Endothelial cell of umbilical vein (primary cell): ENCODE data around the gene MAP4K4. TPM values are rescaled to one million over a fixed set of nuclear protein-coding genes. Genes with fewer than 3 reads are reported as not detected.

Source experiments
- BruUV-seq: library from RNA; stranded (reverse); fragments of 400-500 nt; replicated peaks from 2 replicates; lab custom pipeline; 2021; lab: Mats Ljungman, UMichigan
- CTCF ChIA-PET: fragments of 300-600, 350-600 bp; sonication (Branson Sonifier 250); formaldehyde crosslinking; loops from one replicate; lab custom pipeline; 2021; ENCODE audit warnings: antibody characterized with exemption, inconsistent platforms; lab: Charles Lee
- POLR2A ChIA-PET: fragments of 300-600, 350-600 bp; sonication (Branson Sonifier 250); formaldehyde crosslinking; loops from one replicate; lab custom pipeline; 2021; ENCODE audit warnings: antibody characterized with exemption, inconsistent platforms; lab: Charles Lee
- DNase-seq: peaks from one replicate; pipeline ENCODE4 v3.0.0-alpha.2; 2011; ENCODE audit warnings: low read depth, low spot score
- FAIRE-seq: peaks from 2 replicates; lab custom pipeline; 2011; peaks lifted over from hg19 to GRCh38; lab: Jason Lieb, UNC
- H2AFZ ChIP-seq: 2 replicates; pipeline ENCODE4 v1.6.0; 2012; ENCODE audit warnings: low read depth, low read length, control low read depth, inconsistent platforms
- H3K27ac ChIP-seq: 2 replicates; pipeline ENCODE4 v1.5.1; 2011; ENCODE audit warnings: low read depth, mild to moderate bottlenecking, control low read depth, low read length, moderate library complexity; ENCODE audit not compliant: insufficient read depth
- H3K27me3 ChIP-seq, 2 experiments: 2 replicates each; pipeline versions ENCODE4 v1.6.0 to v1.6.1; 2011; ENCODE audit warnings: low read length in 2 of 2, mixed read lengths in 1 of 2; ENCODE audit not compliant: control insufficient read depth in 2 of 2, insufficient read depth in 2 of 2
- H3K36me3 ChIP-seq, 2 experiments: 2 replicates in 1 of 2; 3 replicates in 1 of 2; pipeline ENCODE4 v1.5.1; 2011; ENCODE audit warnings: low read length in 2 of 2, mild to moderate bottlenecking in 1 of 2, moderate library complexity in 1 of 2; ENCODE audit not compliant: control insufficient read depth in 2 of 2, insufficient read depth in 2 of 2; ENCODE audit errors: extremely low read depth in 1 of 2
- H3K4me1 ChIP-seq: 3 replicates; pipeline ENCODE4 v1.5.1; 2011; ENCODE audit warnings: mild to moderate bottlenecking, low read length; ENCODE audit not compliant: control insufficient read depth, insufficient read depth; ENCODE audit errors: extremely low read depth
- H3K4me2 ChIP-seq: 2 replicates; pipeline ENCODE4 v1.6.1; 2011; ENCODE audit warnings: low read length, control low read depth, mixed read lengths; ENCODE audit not compliant: insufficient read depth
- H3K4me3 ChIP-seq, 3 experiments: fragments of 200-600 bp in 1 of 3; sonication (generic), shearing (Covaris generic) in 1 of 3; replicated peaks in 1 of 3; 2 replicates each; pipeline ENCODE4 v1.5.1; 2011 to 2016; ENCODE audit warnings: control low read depth in 3 of 3, low read length in 3 of 3, mild to moderate bottlenecking in 2 of 3, inconsistent platforms in 1 of 3, low read depth in 1 of 3, moderate library complexity in 1 of 3; ENCODE audit not compliant: insufficient read depth in 1 of 3
- H3K79me2 ChIP-seq: 2 replicates; pipeline ENCODE4 v1.6.0; 2012; ENCODE audit warnings: low read length, inconsistent platforms; ENCODE audit not compliant: control insufficient read depth, insufficient read depth
- H3K9ac ChIP-seq: replicated peaks from 2 replicates; pipeline ENCODE3; 2011; ENCODE audit warnings: low read length, control low read depth; ENCODE audit not compliant: insufficient read depth; ENCODE audit errors: extremely low read depth
- H3K9me1 ChIP-seq: replicated peaks from 3 replicates; pipeline ENCODE4 v1.6.0; 2011; ENCODE audit warnings: mild to moderate bottlenecking, low read length; ENCODE audit not compliant: control insufficient read depth, insufficient read depth; ENCODE audit errors: extremely low read depth
- H3K9me3 ChIP-seq: replicated peaks from 2 replicates; pipeline ENCODE4 v1.5.1; 2012; ENCODE audit warnings: low read length, inconsistent platforms; ENCODE audit not compliant: control insufficient read depth, insufficient read depth
- H4K20me1 ChIP-seq: replicated peaks from 2 replicates; pipeline ENCODE3; 2011; ENCODE audit warnings: mild to moderate bottlenecking, low read length; ENCODE audit not compliant: control insufficient read depth, insufficient read depth; ENCODE audit errors: extremely low read depth
- CTCF ChIP-seq, 2 donors: IDR thresholded peaks; 1 replicate in 1 of 2; 2 replicates in 1 of 2; pipeline ENCODE4 v1.5.1; 2011; ENCODE audit warnings: low read length in 2 of 2, mild to moderate bottlenecking in 2 of 2, moderate library complexity in 2 of 2, control low read depth in 1 of 2, inconsistent platforms in 1 of 2, low read depth in 1 of 2; ENCODE audit not compliant: insufficient read depth in 1 of 2; ENCODE audit errors: extremely low read depth in 1 of 2
- EZH2 ChIP-seq: IDR thresholded peaks from 2 replicates; pipeline ENCODE4 v1.6.1; 2012; ENCODE audit warnings: borderline replicate concordance, low read depth, mild to moderate bottlenecking, moderate library complexity, low read length, inconsistent platforms; ENCODE audit not compliant: severe bottlenecking
- FOS ChIP-seq: IDR thresholded peaks from 2 replicates; pipeline ENCODE4 v1.6.1; 2011; ENCODE audit warnings: mild to moderate bottlenecking, low read length, moderate library complexity, borderline replicate concordance; ENCODE audit not compliant: insufficient read depth
- GATA2 ChIP-seq: IDR thresholded peaks from 2 replicates; pipeline ENCODE4 v1.7.0; 2011; ENCODE audit warnings: low read depth, mild to moderate bottlenecking, moderate library complexity, mixed read lengths, low read length; ENCODE audit not compliant: insufficient read length, insufficient read depth
- JUN ChIP-seq: IDR thresholded peaks from 2 replicates; pipeline ENCODE4 v1.6.1; 2011; ENCODE audit warnings: borderline replicate concordance, low read depth; ENCODE audit not compliant: insufficient read length, insufficient read depth
- MYC ChIP-seq: IDR thresholded peaks from one replicate; pipeline ENCODE4 v1.6.1; 2011; ENCODE audit warnings: mild to moderate bottlenecking, low read depth, low read length
- POLR2A ChIP-seq: IDR thresholded peaks from 2 replicates; pipeline ENCODE4 v1.6.1; 2012; ENCODE audit warnings: low read depth, mild to moderate bottlenecking, control low read depth, low read length
- POLR2AphosphoS5 ChIP-seq: IDR thresholded peaks from 2 replicates; pipeline ENCODE4 v1.6.1; 2012; ENCODE audit warnings: low read depth, mild to moderate bottlenecking, control low read depth, low read length, moderate library complexity; ENCODE audit not compliant: insufficient read depth
- dilution Hi-C: fragments of 300-500 bp; cut with MboI; formaldehyde crosslinking; loops from one replicate; pipeline ENCODE4 v1.15.0; 2019; ENCODE audit warnings: low sequenced_read_pairs; ENCODE audit not compliant: extremely low pct_ligation_motif_present
- intact Hi-C: fragments of 100-400 bp; cut with micrococcal nuclease; formaldehyde crosslinking; loops from one replicate; pipeline ENCODE4 v1.10.0; 2022
- polyA plus RNA-seq, 4 experiments: library from polyadenylated mRNA; depleted of rRNA in 3 of 4; stranded (reverse) in 3 of 4; unstranded in 1 of 4; fragments of >200 nt; gene quantifications; 2 replicates each; pipeline versions ENCODE4 v1.2.1 to v1.2.3, GENCODE V29; 2011 to 2012; ENCODE audit warnings: missing spikeins in 1 of 4
- total RNA-seq: library from RNA; stranded (reverse); gene quantifications from 2 replicates; pipeline ENCODE4 v1.2.3, GENCODE V29; 2021
- TF ChIP-seq, protein P1 (sequence below): IDR thresholded peaks from 2 replicates; pipeline ENCODE4 v1.6.1; 2011; ENCODE audit not compliant: insufficient read depth, insufficient read length

Gene MAP4K4
- total and polyA plus RNA-seq, 2 donors (not counting 3 experiments of a cell fraction or from before 2014, with no cell fraction given) = 79.4 to 269 TPM

DNA sequence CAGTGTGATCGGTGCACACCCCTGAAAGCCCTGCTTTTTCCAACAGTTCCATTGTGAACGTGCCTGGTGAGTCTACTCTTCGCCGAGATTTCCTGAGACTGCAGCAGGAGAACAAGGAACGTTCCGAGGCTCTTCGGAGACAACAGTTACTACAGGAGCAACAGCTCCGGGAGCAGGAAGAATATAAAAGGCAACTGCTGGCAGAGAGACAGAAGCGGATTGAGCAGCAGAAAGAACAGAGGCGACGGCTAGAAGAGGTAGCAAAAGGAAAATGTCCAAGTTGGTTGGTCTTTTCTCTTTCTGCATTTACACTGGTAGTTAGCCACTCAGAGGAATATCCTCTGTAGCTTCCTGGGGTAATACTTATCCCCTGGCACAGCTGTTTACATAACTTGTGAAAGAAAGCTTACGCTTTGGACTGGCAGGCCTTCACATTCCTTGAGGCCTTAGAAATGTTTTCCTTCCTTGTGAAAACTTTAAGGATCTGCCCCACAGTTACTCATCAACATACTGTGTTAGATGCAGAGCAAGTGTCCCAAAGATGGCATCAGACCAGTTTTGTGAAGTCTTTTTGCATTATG, 146.6 kb downstream of the MAP4K4 start:
- dilution Hi-C loops = no loop called here

More for the DNA sequence above, 146.6 kb downstream of the MAP4K4 start:
- Histone ChIP-seq H3K4me3 (no peak overlapping the region), H3K4me1 (peaks cover 33% of the 10 kb centered on the region), H3K27me3 (no peaks in the 10 kb centered on the region), H4K20me1 (no peaks in the 10 kb centered on the region), H2AFZ (no peak overlapping the region), H3K9ac (peak overlapping the region; percentile 55), H3K79me2 (peaks cover 68% of the 10 kb centered on the region), H3K27ac (peak overlapping the region; percentile 85), H3K36me3 (peaks cover 18 to 32% of the 10 kb centered on the region in 2 experiments), H3K4me2 (peak overlapping the region; percentile 78), H3K9me3 (no peaks in the 10 kb centered on the region), H3K9me1 (no peaks in the 10 kb centered on the region)
- DNase-seq = peak; percentile 81
- BruUV-seq = no TSS peak
- ChIA-PET CTCF (interaction anchor here (0.7 to 1.7 kb wide), 6 partner anchors 10 to 502 kb away, joined by 3 to 10 read pairs (median 4); no protein-coding TSS in a partner anchor), POLR2A (no interaction called here)
- TF ChIP-seq JUN (no peak), POLR2A (no peak), CTCF (IDR thresholded peaks at IDR 0.05; ENCODE audit: extremely low read depth in 1 of 2, insufficient read depth in 1 of 2, low read depth in 1 of 2, low read length in 2 of 2) (no peak), MYC (no peak), GATA2 (peak; percentile 17), EZH2 (no peak), FOS (peak; percentile 9), POLR2AphosphoS5 (peak; percentile 46)
- TF ChIP-seq, protein P1, sequence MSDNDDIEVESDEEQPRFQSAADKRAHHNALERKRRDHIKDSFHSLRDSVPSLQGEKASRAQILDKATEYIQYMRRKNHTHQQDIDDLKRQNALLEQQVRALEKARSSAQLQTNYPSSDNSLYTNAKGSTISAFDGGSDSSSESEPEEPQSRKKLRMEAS = no peak
- peak; percentile 86 for FAIRE-seq
- intact Hi-C loops = no loop called here
